H1 (cell line): ENCODE data around the gene RTN3. TPM values are rescaled to one million over a fixed set of nuclear protein-coding genes. Genes with fewer than 3 reads are reported as not detected.

Experiments used
- CHD7 ChIP-seq: fragments of 300-600 bp; sonication (generic); IDR thresholded peaks from 2 replicates; pipeline ENCODE4 v1.7.1; 2012; ENCODE audit warnings: low read length, moderate library complexity, mild to moderate bottlenecking, inconsistent platforms; ENCODE audit not compliant: insufficient replicate concordance
- RXRA ChIP-seq: IDR thresholded peaks from 2 replicates; pipeline ENCODE4 v1.6.1; 2011; ENCODE audit warnings: low read depth, mild to moderate bottlenecking, low read length, moderate library complexity; ENCODE audit not compliant: insufficient read depth
- polyA plus RNA-seq, 7 experiments: library from polyadenylated mRNA; depleted of rRNA in 3 of 7; stranded (reverse) in 5 of 7; unstranded in 2 of 7; fragments of >200 nt in 5 of 7; fragments of 200-250 nt in 2 of 7; gene quantifications; 1 replicate in 5 of 7; 2 replicates in 1 of 7; 4 replicates in 1 of 7; pipeline versions ENCODE4 v1.2.1 to v1.2.3, GENCODE V29; 2011 to 2013; ENCODE audit warnings: missing spikeins in 2 of 7, mixed read lengths in 2 of 7
- total RNA-seq: library from RNA; stranded (reverse); fragmentation: NEBNext Ultra II Directional; extraction: Animal tissue kit (Norgen Biotek cat#: 25700); gene quantifications from 2 replicates; pipeline ENCODE4 v1.2.1, GENCODE V29; 2021

RTN3 gene
- total and polyA plus RNA-seq, 2 of the 8 experiments (the other 6 are each of a cell fraction or from before 2014, with no cell fraction given) = 160 to 203 TPM

GRCh38 chr11:63756919-63757761 is 75.8 kb downstream of the RTN3 start (continued):
- TF ChIP-seq CHD7 (no peak), RXRA (no peak)
- TF ChIP-seq, all 59 proteins: peak for 0
